H9 (cell line): Measurements from ENCODE around the gene EPB41L4A. TPM values are rescaled to one million over a fixed set of nuclear protein-coding genes. Genes with fewer than 3 reads are reported as not detected.

Experiments used
- DNase-seq: peaks from one replicate; pipeline ENCODE4 v3.0.0-alpha.2; 2017
- H2AFZ ChIP-seq: one replicate; pipeline ENCODE4 v1.6.1; 2013; ENCODE audit warnings: mild to moderate bottlenecking, low read length, control low read depth, moderate library complexity
- H2AK5ac ChIP-seq: 2 replicates; pipeline ENCODE4 v1.6.1; 2013; ENCODE audit warnings: low read length, control low read depth, mixed read lengths; ENCODE audit not compliant: insufficient read length
- H2BK120ac ChIP-seq: one replicate; pipeline ENCODE4 v1.6.1; 2013; ENCODE audit warnings: low read depth, mild to moderate bottlenecking, low read length, control low read depth, inconsistent platforms; ENCODE audit not compliant: poor library complexity, severe bottlenecking
- H2BK12ac ChIP-seq: 2 replicates; pipeline ENCODE4 v1.6.1; 2013; ENCODE audit warnings: low read length, control low read depth, mixed read lengths, low read depth; ENCODE audit not compliant: insufficient read length
- H2BK15ac ChIP-seq: 2 replicates; pipeline ENCODE4 v1.6.1; 2013; ENCODE audit warnings: low read depth, low read length, control low read depth
- H2BK20ac ChIP-seq: one replicate; pipeline ENCODE4 v1.6.1; 2013; ENCODE audit warnings: low read depth, mild to moderate bottlenecking, low read length, control low read depth, inconsistent platforms; ENCODE audit not compliant: poor library complexity, severe bottlenecking
- H2BK5ac ChIP-seq: 2 replicates; pipeline ENCODE4 v1.6.1; 2013; ENCODE audit warnings: low read length, control low read depth, mixed read lengths; ENCODE audit not compliant: insufficient read length
- H3K14ac ChIP-seq: 2 replicates; pipeline ENCODE4 v1.6.1; 2013; ENCODE audit warnings: low read length, control low read depth; ENCODE audit not compliant: insufficient read depth
- H3K18ac ChIP-seq: 2 replicates; pipeline ENCODE4 v1.6.1; 2013; ENCODE audit warnings: low read depth, mild to moderate bottlenecking, mixed read lengths, low read length, control low read depth; ENCODE audit not compliant: insufficient read length
- H3K23ac ChIP-seq: 2 replicates; pipeline ENCODE4 v1.6.1; 2013; ENCODE audit warnings: low read length, control low read depth, mixed read lengths, low read depth; ENCODE audit not compliant: insufficient read length
- H3K23me2 ChIP-seq: 2 replicates; pipeline ENCODE4 v1.6.1; 2013; ENCODE audit warnings: low read depth, mild to moderate bottlenecking, mixed read lengths, low read length, control low read depth; ENCODE audit not compliant: insufficient read length, poor library complexity, severe bottlenecking
- H3K27ac ChIP-seq: 2 replicates; pipeline ENCODE4 v1.5.1; 2013; ENCODE audit warnings: low read length, control low read depth, mixed read lengths, low read depth; ENCODE audit not compliant: insufficient read length
- H3K27me3 ChIP-seq: 2 replicates; pipeline ENCODE4 v1.6.1; 2013; ENCODE audit warnings: low read length, control low read depth, inconsistent platforms; ENCODE audit not compliant: insufficient read depth
- H3K4ac ChIP-seq: 2 replicates; pipeline ENCODE4 v1.6.1; 2013; ENCODE audit warnings: low read depth, mild to moderate bottlenecking, control low read depth, inconsistent platforms, low read length, moderate library complexity
- H3K4me1 ChIP-seq: 2 replicates; pipeline ENCODE4 v1.6.1; 2013; ENCODE audit warnings: low read length, control low read depth, inconsistent platforms; ENCODE audit not compliant: insufficient read depth
- H3K4me2 ChIP-seq: 2 replicates; pipeline ENCODE4 v1.6.1; 2013; ENCODE audit warnings: low read length, control low read depth, mixed read lengths; ENCODE audit not compliant: insufficient read length, insufficient read depth
- H3K56ac ChIP-seq: 2 replicates; pipeline ENCODE4 v1.6.1; 2013; ENCODE audit warnings: low read depth, mild to moderate bottlenecking, mixed read lengths, low read length, control low read depth; ENCODE audit not compliant: insufficient read length
- H3K79me1 ChIP-seq: 2 replicates; pipeline ENCODE4 v1.6.1; 2013; ENCODE audit warnings: low read depth, mild to moderate bottlenecking, moderate library complexity, low read length, control low read depth, inconsistent platforms; ENCODE audit not compliant: insufficient read depth, poor library complexity, severe bottlenecking
- H3K79me2 ChIP-seq: 2 replicates; pipeline ENCODE4 v1.6.1; 2013; ENCODE audit warnings: low read length, control low read depth, inconsistent platforms; ENCODE audit not compliant: insufficient read depth
- H3K9ac ChIP-seq: 2 replicates; pipeline ENCODE4 v1.6.1; 2013; ENCODE audit warnings: low read length, control low read depth, mixed read lengths; ENCODE audit not compliant: insufficient read length; ENCODE audit errors: extremely low read depth
- H3K9me3 ChIP-seq: one replicate; pipeline ENCODE4 v1.6.1; 2013; ENCODE audit warnings: low read depth, low read length, inconsistent platforms; ENCODE audit not compliant: control insufficient read depth
- H3T11ph ChIP-seq: one replicate; pipeline ENCODE4 v1.6.1; 2013; ENCODE audit warnings: mild to moderate bottlenecking, low read length, control low read depth, inconsistent platforms
- H4K20me1 ChIP-seq: one replicate; pipeline ENCODE4 v1.6.1; 2013; ENCODE audit not compliant: control insufficient read depth, insufficient read length, insufficient read depth
- H4K5ac ChIP-seq: 2 replicates; pipeline ENCODE4 v1.6.1; 2013; ENCODE audit warnings: low read depth, mild to moderate bottlenecking, mixed read lengths, low read length, control low read depth; ENCODE audit not compliant: insufficient read length
- H4K8ac ChIP-seq: replicated peaks from 2 replicates; pipeline ENCODE4 v1.6.1; 2013; ENCODE audit warnings: low read length, control low read depth, mixed read lengths, low read depth; ENCODE audit not compliant: insufficient read length
- H4K91ac ChIP-seq: 2 replicates; pipeline ENCODE4 v1.6.1; 2013; ENCODE audit warnings: low read depth, mild to moderate bottlenecking, moderate library complexity, mixed read lengths, low read length, control low read depth; ENCODE audit not compliant: insufficient read length
- H3K27ac Mint-ChIP-seq, 3 experiments: 2 replicates in 2 of 3; 3 replicates in 1 of 3; pipeline ENCODE4 v1.8.0; 2020 to 2021; ENCODE audit warnings: mixed read lengths in 3 of 3, mild to moderate bottlenecking in 1 of 3, moderate library complexity in 1 of 3
- H3K27me3 Mint-ChIP-seq: 2 replicates; pipeline ENCODE4 v1.8.0; 2021; ENCODE audit warnings: low read depth, mild to moderate bottlenecking, moderate library complexity, mixed read lengths
- H3K36me3 Mint-ChIP-seq, 3 experiments: 2 replicates in 2 of 3; 3 replicates in 1 of 3; pipeline ENCODE4 v1.8.0; 2020 to 2021; ENCODE audit warnings: low read depth in 3 of 3, mixed read lengths in 3 of 3; ENCODE audit not compliant: insufficient read depth in 1 of 3
- H3K4me1 Mint-ChIP-seq, 2 experiments: 2 replicates each; pipeline ENCODE4 v1.8.0; 2020; ENCODE audit warnings: mixed read lengths in 2 of 2
- H3K4me3 Mint-ChIP-seq, 2 experiments: 2 replicates in 1 of 2; 3 replicates in 1 of 2; pipeline ENCODE4 v1.8.0; 2020 to 2021; ENCODE audit warnings: mild to moderate bottlenecking in 2 of 2, mixed read lengths in 2 of 2, moderate library complexity in 1 of 2
- H3K9me3 Mint-ChIP-seq, 2 experiments: 2 replicates in 1 of 2; 3 replicates in 1 of 2; pipeline ENCODE4 v1.8.0; 2020; ENCODE audit warnings: mild to moderate bottlenecking in 2 of 2, mixed read lengths in 2 of 2, moderate library complexity in 1 of 2
- WGBS: extraction: QIAGEN DNeasy Blood & Tissue Kit; methylation state at CpG from one replicate; pipeline ENCODE4 v1.1.7; 2013; ENCODE audit warnings: missing lambda C conversion rate, low lambda C conversion rate, mixed read lengths; ENCODE audit not compliant: insufficient read length; ENCODE audit errors: extremely low coverage; 5-methylcytosine and 5-hydroxymethylcytosine counted together
- total RNA-seq: library from RNA; stranded (reverse); gene quantifications from 2 replicates; pipeline ENCODE4 v1.2.1, GENCODE V29; 2021
- TF ChIP-seq, protein P1 (sequence below): fragments of 200-600 bp; sonication (generic); conservative IDR thresholded peaks from 3 replicates; pipeline ENCODE4 v1.8.0; 2021; ENCODE audit warnings: antibody characterized with exemption, mild to moderate bottlenecking

The EPB41L4A gene
- total RNA-seq, 1 experiment from 2014 or later: 4.9 TPM

DNA sequence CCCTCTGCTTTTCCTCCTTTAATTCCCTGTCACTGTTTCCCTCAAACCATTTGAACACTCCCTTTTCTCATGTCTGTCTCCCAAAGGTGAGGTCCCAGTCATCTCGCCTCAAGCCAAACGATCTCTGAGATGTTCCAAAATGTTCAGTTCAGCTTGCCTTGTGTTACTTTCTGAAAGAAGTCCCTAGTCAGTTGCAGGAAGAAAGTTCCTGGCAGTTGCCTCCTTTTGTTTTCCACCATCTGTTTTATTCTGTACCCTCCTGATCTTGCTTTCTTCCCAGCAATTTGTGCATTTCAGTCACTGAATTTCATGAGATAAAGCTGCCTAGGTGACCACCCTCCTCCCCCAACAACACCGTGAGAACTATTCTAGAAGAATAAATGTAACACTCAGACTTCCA lies 277.5 kb downstream of the EPB41L4A start:
- no peak for DNase-seq
- Histone ChIP-seq H3K23ac (no peak overlapping the region), H2BK120ac (no peak overlapping the region), H3K9me3 (no peaks in the 10 kb centered on the region), H3K79me2 (no peaks in the 10 kb centered on the region), H2BK20ac (no peak overlapping the region), H3T11ph (no peak overlapping the region), H2BK5ac (no peak overlapping the region), H3K56ac (no peak overlapping the region), H3K27ac (no peak overlapping the region), H3K9ac (no peak overlapping the region), H2AFZ (no peak overlapping the region), H2AK5ac (no peak overlapping the region), H2BK12ac (no peak overlapping the region), H3K18ac (no peak overlapping the region), H3K4me1 (no peaks in the 10 kb centered on the region), H3K14ac (no peak overlapping the region), H3K79me1 (no peaks in the 10 kb centered on the region), H3K4ac (no peak overlapping the region), H4K8ac (no peak overlapping the region), H3K27me3 (no peaks in the 10 kb centered on the region), H3K4me2 (no peak overlapping the region), H3K23me2 (no peaks in the 10 kb centered on the region), H4K91ac (no peak overlapping the region), H4K20me1 (no peaks in the 10 kb centered on the region), H2BK15ac (no peak overlapping the region), H4K5ac (no peak overlapping the region)
- no peak overlapping the region for H3K27ac Mint-ChIP-seq
- H3K36me3 Mint-ChIP-seq: no peaks in the 10 kb centered on the region
- TF ChIP-seq, protein P1, sequence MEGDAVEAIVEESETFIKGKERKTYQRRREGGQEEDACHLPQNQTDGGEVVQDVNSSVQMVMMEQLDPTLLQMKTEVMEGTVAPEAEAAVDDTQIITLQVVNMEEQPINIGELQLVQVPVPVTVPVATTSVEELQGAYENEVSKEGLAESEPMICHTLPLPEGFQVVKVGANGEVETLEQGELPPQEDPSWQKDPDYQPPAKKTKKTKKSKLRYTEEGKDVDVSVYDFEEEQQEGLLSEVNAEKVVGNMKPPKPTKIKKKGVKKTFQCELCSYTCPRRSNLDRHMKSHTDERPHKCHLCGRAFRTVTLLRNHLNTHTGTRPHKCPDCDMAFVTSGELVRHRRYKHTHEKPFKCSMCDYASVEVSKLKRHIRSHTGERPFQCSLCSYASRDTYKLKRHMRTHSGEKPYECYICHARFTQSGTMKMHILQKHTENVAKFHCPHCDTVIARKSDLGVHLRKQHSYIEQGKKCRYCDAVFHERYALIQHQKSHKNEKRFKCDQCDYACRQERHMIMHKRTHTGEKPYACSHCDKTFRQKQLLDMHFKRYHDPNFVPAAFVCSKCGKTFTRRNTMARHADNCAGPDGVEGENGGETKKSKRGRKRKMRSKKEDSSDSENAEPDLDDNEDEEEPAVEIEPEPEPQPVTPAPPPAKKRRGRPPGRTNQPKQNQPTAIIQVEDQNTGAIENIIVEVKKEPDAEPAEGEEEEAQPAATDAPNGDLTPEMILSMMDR: no peak
- H3K27me3 Mint-ChIP-seq: no peaks in the 10 kb centered on the region
- no peak overlapping the region for H3K4me3 Mint-ChIP-seq
- no peaks in the 10 kb centered on the region for H3K9me3 Mint-ChIP-seq
- whole genome bisulfite sequencing: no CpG with 5 or more reads among the region's 3 CpGs
- H3K4me1 Mint-ChIP-seq: no peaks in the 10 kb centered on the region
